Astrocyte (in vitro differentiated cells and primary cell): ENCODE measurements around the gene GALNT6. TPM values are rescaled to one million over a fixed set of nuclear protein-coding genes. Genes with fewer than 3 reads are reported as not detected.
A peak's percentile ranks its signal among the peaks of the same experiment; 100 is the strongest.

Experiments
- DNase-seq: peaks from one replicate; pipeline ENCODE4 v3.0.0-alpha.2; 2010; ENCODE audit warnings: low read depth
- FAIRE-seq: peaks from 2 replicates; lab custom pipeline; 2011; peaks lifted over from hg19 to GRCh38; lab: Jason Lieb, UNC
- H2AFZ ChIP-seq: 2 replicates; pipeline ENCODE4 v1.6.0; 2012; ENCODE audit warnings: low read depth, low read length, inconsistent platforms
- H3K27ac ChIP-seq: 2 replicates; pipeline ENCODE4 v1.5.1; 2011; ENCODE audit warnings: low read depth, low read length, inconsistent platforms
- H3K27me3 ChIP-seq: 2 replicates; pipeline ENCODE4 v1.6.0; 2011; ENCODE audit warnings: low read length, inconsistent platforms; ENCODE audit not compliant: insufficient read depth
- H3K36me3 ChIP-seq: 2 replicates; pipeline ENCODE4 v1.5.1; 2011; ENCODE audit warnings: low read length, inconsistent platforms; ENCODE audit not compliant: insufficient read depth
- H3K4me1 ChIP-seq: 2 replicates; pipeline ENCODE4 v1.5.1; 2011; ENCODE audit warnings: low read length, inconsistent platforms; ENCODE audit not compliant: insufficient read depth
- H3K4me2 ChIP-seq: 2 replicates; pipeline ENCODE4 v1.6.0; 2012; ENCODE audit warnings: low read length, inconsistent platforms
- H3K4me3 ChIP-seq: 2 replicates; pipeline ENCODE4 v1.5.1; 2011; ENCODE audit warnings: low read depth, mild to moderate bottlenecking, low read length, inconsistent platforms; ENCODE audit not compliant: insufficient read depth
- H3K79me2 ChIP-seq: 2 replicates; pipeline ENCODE4 v1.6.0; 2012; ENCODE audit warnings: mild to moderate bottlenecking, low read length, inconsistent platforms; ENCODE audit not compliant: insufficient read depth
- H3K9ac ChIP-seq: 2 replicates; pipeline ENCODE4 v1.6.0; 2012; ENCODE audit warnings: mild to moderate bottlenecking, low read length, inconsistent platforms
- H3K9me3 ChIP-seq: 2 replicates; pipeline ENCODE4 v1.5.1; 2012; ENCODE audit warnings: low read depth, mild to moderate bottlenecking, low read length, inconsistent platforms; ENCODE audit not compliant: insufficient read depth
- H4K20me1 ChIP-seq: 2 replicates; pipeline ENCODE4 v1.6.0; 2012; ENCODE audit warnings: low read length, inconsistent platforms; ENCODE audit not compliant: insufficient read depth
- H3K27ac Mint-ChIP-seq: one replicate; pipeline ENCODE4 v1.8.0; 2021; ENCODE audit warnings: mild to moderate bottlenecking, mixed read lengths; ENCODE audit not compliant: unreplicated experiment
- H3K27me3 Mint-ChIP-seq: one replicate; pipeline ENCODE4 v1.8.0; 2021; ENCODE audit warnings: low read depth, mixed read lengths; ENCODE audit not compliant: unreplicated experiment
- H3K36me3 Mint-ChIP-seq: one replicate; pipeline ENCODE4 v1.8.0; 2021; ENCODE audit warnings: low read depth, mixed read lengths; ENCODE audit not compliant: unreplicated experiment
- H3K4me1 Mint-ChIP-seq: one replicate; pipeline ENCODE4 v1.8.0; 2021; ENCODE audit warnings: low read depth, mixed read lengths; ENCODE audit not compliant: unreplicated experiment
- H3K4me3 Mint-ChIP-seq: one replicate; pipeline ENCODE4 v1.8.0; 2021; ENCODE audit warnings: mild to moderate bottlenecking, moderate library complexity, mixed read lengths; ENCODE audit not compliant: unreplicated experiment
- H3K9me3 Mint-ChIP-seq: one replicate; pipeline ENCODE4 v1.8.0; 2021; ENCODE audit warnings: mild to moderate bottlenecking, mixed read lengths; ENCODE audit not compliant: unreplicated experiment
- CTCF ChIP-seq: IDR thresholded peaks from 2 replicates; pipeline ENCODE4 v1.5.1; 2011; ENCODE audit warnings: low read depth, mild to moderate bottlenecking, inconsistent platforms, low read length, moderate library complexity; ENCODE audit not compliant: insufficient read depth
- EZH2 ChIP-seq: IDR thresholded peaks from 2 replicates; pipeline ENCODE4 v1.6.1; 2012; ENCODE audit warnings: mild to moderate bottlenecking, low read length, inconsistent platforms; ENCODE audit not compliant: insufficient read depth
- total RNA-seq: library from RNA; stranded (reverse); gene quantifications from 2 replicates; pipeline ENCODE4 v1.2.1, GENCODE V29; 2021

The GALNT6 gene
- total RNA-seq, 1 donor from 2014 or later: 13.8 TPM

- no peak for TF ChIP-seq EZH2
- no peak for TF ChIP-seq CTCF
- H3K9me3 ChIP-seq: no peaks in the 10 kb centered on the region
- Mint-ChIP-seq H3K9me3 (no peaks in the 10 kb centered on the region), H3K36me3 (no peaks in the 10 kb centered on the region), H3K4me3 (no peak overlapping the region), H3K27ac (no peak overlapping the region), H3K4me1 (peaks cover 19% of the 10 kb centered on the region), H3K27me3 (peaks cover 7% of the 10 kb centered on the region)
- H3K4me2 ChIP-seq: peak overlapping the region; percentile 66
- FAIRE-seq (no peak), DNase-seq (peak; percentile 65)
- no peaks in the 10 kb centered on the region for H3K79me2 ChIP-seq
- no peaks in the 10 kb centered on the region for H3K27me3 ChIP-seq
- H4K20me1 ChIP-seq: no peaks in the 10 kb centered on the region
- H3K9ac ChIP-seq: peak overlapping the region; percentile 13
- no peaks in the 10 kb centered on the region for H3K36me3 ChIP-seq
- peak overlapping the region; percentile 47 for H2AFZ ChIP-seq
- no peak overlapping the region for H3K27ac ChIP-seq
- peaks cover 19% of the 10 kb centered on the region for H3K4me1 ChIP-seq
- no peak overlapping the region for H3K4me3 ChIP-seq
These were observed 45.5 kb downstream of the GALNT6 start for GRCh38 chr12:51345681-51346080.

DNA sequence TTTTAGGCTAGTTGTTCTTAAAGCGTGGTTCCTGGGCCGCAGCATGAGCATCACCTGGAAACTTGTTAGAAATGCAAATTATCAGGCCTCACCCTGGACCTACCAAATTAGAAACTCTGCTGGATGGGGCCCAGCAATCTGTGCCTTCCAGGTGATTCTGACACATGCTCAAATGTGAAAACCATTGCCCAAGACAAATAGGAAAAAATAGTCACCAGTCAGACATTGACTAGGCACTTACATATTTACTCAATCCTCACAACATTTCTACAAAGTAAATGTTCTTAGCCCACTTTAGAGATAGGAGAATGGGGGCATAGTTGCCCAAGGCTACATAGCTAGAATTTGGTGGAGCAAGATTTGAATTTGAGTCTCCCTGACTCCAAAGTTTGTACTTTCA is 48.0 kb downstream of the GALNT6 start:
- H4K20me1 ChIP-seq: no peaks in the 10 kb centered on the region
- Mint-ChIP-seq H3K27me3 (peaks cover 10% of the 10 kb centered on the region), H3K27ac (no peak overlapping the region), H3K4me3 (no peak overlapping the region), H3K36me3 (no peaks in the 10 kb centered on the region), H3K9me3 (no peaks in the 10 kb centered on the region), H3K4me1 (peaks cover 13% of the 10 kb centered on the region)
- no peak overlapping the region for H2AFZ ChIP-seq
- no peaks in the 10 kb centered on the region for H3K27me3 ChIP-seq
- H3K36me3 ChIP-seq: no peaks in the 10 kb centered on the region
- TF ChIP-seq CTCF (no peak), EZH2 (no peak)
- H3K9ac ChIP-seq: no peak overlapping the region
- H3K4me2 ChIP-seq: no peak overlapping the region
- no peaks in the 10 kb centered on the region for H3K79me2 ChIP-seq
- H3K4me1 ChIP-seq: peaks cover 19% of the 10 kb centered on the region
- no peak overlapping the region for H3K4me3 ChIP-seq
- H3K9me3 ChIP-seq: no peaks in the 10 kb centered on the region
- H3K27ac ChIP-seq: no peak overlapping the region
- no peak for DNase-seq
- no peak for FAIRE-seq

DNA sequence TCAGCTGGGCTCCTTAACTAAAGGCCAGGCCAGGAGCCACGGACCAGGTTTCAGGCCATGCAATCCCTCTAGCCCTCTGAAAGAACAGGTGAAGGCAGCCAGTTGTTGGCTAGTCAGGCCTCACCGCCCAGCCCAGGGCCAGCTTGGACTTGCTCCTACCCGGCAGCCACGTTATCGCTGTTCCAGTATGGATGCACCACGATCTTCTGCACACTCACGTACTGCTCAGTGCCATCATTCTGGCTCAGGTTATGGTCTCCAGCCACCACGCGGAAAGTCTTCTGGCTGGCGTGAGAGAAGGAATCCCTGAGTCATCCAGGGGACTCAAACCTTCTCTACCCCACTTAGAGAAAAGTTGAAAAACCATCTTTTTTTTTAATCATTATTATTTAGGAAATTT is 48.8 kb downstream of the GALNT6 start:
- Histone ChIP-seq H3K36me3 (no peaks in the 10 kb centered on the region), H4K20me1 (no peaks in the 10 kb centered on the region), H3K4me1 (peaks cover 19% of the 10 kb centered on the region), H3K27me3 (no peaks in the 10 kb centered on the region), H3K4me2 (no peak overlapping the region), H3K9ac (no peak overlapping the region), H2AFZ (no peak overlapping the region), H3K79me2 (no peaks in the 10 kb centered on the region), H3K9me3 (no peaks in the 10 kb centered on the region), H3K4me3 (no peak overlapping the region), H3K27ac (no peak overlapping the region)
- TF ChIP-seq CTCF (no peak), EZH2 (no peak)
- no peak overlapping the region for H3K27ac Mint-ChIP-seq
- no peak for DNase-seq
- no peaks in the 10 kb centered on the region for H3K9me3 Mint-ChIP-seq
- FAIRE-seq: no peak
- peaks cover 10% of the 10 kb centered on the region for H3K27me3 Mint-ChIP-seq
- peaks cover 10% of the 10 kb centered on the region for H3K4me1 Mint-ChIP-seq
- no peaks in the 10 kb centered on the region for H3K36me3 Mint-ChIP-seq
- H3K4me3 Mint-ChIP-seq: no peak overlapping the region
